IPS DF 4.7 (cell line): ENCODE measurements around the gene SMPD1.

Experiments
- DNase-seq: peaks from one replicate; pipeline ENCODE4 v3.0.0-alpha.2; 2013; ENCODE audit warnings: low spot score; ENCODE audit errors: extremely low read depth

SMPD1 gene

GRCh38 chr11:6414874-6415328 lies 24.6 kb downstream of the SMPD1 start:
- no peak for DNase-seq

GRCh38 chr11:6415797-6416196 lies 25.5 kb downstream of the SMPD1 start:
- DNase-seq = no peak

GRCh38 chr11:6417907-6418556 lies 27.8 kb downstream of the SMPD1 start:
- no peak for DNase-seq

DNA sequence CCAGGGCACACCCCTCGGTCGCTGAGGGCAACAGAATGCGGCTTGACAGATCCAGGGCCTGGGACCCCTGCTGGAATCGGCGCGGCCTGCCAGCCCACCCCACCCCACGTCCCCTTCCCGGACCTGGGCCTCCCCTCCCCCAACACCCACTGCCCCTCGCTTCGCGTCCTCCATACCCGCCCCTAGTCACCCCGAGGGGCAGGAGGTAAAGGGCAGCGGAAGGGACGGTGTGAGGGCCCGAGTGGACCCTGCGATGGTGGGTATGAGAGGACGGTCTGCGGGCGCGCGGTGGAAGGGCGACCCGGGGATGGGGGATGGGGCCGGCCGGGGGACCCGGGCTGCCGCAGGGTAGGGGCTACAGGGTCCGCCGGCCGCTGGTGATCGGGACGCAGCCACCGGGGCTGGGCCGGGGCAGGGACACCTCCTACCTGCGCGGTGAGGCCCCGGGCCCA lies 28.3 kb downstream of the SMPD1 start:
- no peak for DNase-seq

GRCh38 chr11:6419009-6419631 lies 28.8 kb downstream of the SMPD1 start, which contains the start of gene APBB1:
Gene APBB1 (minus strand): TSS chr11:6419094. CDS start chr11:6411347, 7,747 bp downstream.
- no peak for DNase-seq

GRCh38 chr11:6420677-6421076 lies 30.4 kb downstream of the SMPD1 start:
- DNase-seq = no peak

DNA sequence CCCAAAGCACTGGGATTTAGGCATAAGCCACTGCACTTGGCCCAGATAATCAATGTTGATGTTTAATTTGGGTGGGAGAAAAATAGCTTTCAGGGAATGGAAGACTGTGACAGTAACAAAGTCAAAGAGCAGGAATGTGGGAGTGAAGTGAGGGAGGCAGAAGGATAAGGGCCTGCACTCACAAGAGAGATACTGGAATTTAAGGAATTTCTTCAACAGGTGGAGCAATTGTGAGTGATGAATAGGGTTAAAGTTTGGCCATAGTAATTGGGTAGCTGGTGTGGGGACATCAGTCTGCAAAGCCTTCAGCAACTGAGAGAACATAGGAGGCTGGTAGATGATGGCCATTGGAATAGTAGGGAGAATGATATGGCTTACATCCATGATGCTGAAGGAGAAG lies 37.2 kb downstream of the SMPD1 start:
- DNase-seq = no peak

DNA sequence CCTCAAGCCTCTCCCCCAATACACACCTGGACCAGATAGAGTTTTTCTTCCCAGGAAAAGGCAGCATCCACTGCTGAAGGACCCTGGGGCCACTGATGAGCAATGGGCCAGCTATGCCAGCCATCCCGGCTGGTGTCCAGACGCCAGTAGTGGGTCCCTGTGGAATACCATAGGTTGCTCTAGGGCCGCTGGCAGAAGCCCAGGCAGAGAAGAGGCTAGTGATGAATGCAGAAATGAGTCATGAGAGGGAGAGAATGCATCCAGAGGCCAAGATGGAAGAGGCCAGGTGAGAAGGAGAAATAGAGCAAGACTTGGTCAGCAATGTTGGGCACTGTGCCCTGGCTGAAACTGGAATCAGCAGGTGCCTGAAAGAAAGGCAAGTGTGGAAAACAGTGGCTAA lies 41.6 kb downstream of the SMPD1 start:
- no peak for DNase-seq

DNA sequence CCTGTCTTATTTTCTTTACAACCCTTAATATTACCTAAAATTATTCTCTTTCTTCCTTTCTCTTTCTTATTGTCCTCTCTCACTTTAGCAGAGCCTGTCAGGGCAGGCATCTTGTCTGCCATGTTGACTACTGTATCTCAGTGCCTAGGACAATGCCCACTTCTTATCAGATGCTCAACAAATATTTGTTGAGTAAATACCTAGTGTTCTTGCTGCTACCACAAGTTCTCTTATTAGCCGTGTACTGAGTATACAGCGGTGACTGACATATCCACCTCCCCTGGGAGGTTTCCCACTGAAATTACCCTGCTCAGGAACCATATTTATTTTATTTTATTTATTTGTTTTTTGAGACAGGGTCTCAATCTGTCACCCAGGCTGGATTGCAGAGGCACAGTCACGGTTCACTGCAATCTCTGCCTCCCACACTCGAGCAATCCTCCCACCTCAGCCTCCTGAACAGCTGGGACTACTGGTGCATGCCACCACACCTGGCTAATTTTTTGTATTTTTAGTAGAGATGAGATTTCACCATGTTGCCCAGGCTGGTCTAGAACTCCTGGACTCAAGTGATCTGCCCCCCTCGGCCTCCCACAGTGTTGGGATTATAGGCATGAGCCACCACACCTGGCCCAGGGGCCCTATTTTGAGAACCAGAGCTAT lies 43.9 kb downstream of the SMPD1 start:
- no peak for DNase-seq

DNA sequence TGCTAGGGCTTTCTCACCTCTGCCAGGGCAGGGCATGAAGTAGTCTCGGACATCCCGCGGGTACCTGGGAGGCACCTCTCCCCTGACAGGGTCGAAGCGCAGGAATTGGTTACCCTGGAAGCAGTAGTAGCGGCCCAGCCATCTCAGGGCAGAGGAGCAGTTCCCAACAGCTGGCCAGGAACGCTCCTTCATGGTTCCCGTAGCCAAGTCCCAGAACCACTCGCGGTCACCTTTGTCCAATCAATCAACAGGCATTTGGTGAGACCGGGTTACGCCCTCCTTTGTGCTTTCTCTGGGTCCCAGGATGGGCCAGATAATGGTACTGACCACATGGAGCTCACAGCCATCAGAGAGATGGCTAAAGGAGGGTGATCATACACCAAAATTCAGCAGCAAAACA lies 47.1 kb downstream of the SMPD1 start:
- no peak for DNase-seq

DNA sequence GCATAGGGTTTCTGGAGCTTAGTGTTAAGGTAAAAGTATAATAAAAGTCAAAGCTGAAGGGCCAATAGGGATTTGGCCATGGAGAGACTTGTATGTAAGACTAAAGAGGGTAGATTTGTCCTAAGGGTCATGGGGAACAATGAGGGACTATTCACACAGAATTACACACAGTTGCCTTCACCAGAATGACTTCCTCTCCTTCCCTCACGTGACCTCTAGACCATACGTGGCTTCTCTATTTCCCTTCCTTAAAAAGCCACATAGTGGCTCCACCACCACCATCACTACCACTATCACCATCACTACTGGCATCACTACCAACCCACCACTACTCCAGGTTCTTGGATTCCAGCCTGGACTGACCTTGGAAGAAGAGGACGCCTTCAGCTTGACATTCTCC lies 47.7 kb downstream of the SMPD1 start:
- no peak for DNase-seq

GRCh38 chr11:6438979-6439571 lies 48.8 kb downstream of the SMPD1 start:
- peak; percentile 44 for DNase-seq

DNA sequence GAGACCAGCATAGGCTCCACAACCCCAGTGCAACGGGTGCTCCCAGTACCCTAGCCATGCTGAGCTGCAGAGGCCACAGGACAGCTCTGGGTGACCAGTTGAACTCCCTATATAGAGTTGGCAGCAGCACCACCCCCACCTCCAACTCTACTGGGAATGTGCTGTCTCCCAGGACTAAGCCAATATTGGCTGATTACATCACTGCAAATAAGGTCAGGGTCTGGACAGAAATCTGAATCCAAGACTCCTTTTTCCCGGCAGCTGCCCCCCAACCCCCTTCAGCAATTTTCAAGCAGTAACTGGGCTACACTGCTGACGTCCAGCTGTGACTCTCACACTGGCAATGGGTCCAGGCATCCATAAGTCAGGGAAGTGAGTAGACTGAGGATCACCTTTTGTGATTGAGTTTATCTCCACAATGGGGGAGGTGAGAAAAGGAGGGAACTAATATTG lies 50.7 kb downstream of the SMPD1 start, which contains the start of gene HPX:
Gene HPX, minus strand, starts transcription at position 82 of the 453 bp plus-strand sequence. Its CDS starts 24 bp downstream, at position 58.
- no peak for DNase-seq

DNA sequence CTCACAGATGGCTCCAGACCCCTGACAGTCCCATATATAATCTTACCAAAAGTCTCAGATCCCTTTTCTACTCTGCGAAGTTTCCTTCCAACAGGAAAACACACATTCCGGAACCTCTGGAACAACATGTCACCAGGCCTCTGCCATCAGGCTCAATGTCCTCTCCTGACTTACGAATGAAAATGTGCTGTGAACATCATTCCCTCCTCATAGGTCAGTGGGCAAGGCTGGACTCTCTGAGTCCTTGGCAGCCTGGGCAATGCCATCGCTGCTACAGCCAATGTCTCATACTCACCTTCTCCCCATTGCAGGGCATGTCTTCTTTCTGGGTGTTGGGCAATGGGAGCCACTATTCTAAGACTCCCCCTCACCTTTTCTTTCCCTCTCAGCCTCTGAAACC lies 52.2 kb downstream of the SMPD1 start:
- DNase-seq = no peak

- no peak for DNase-seq
Measured at GRCh38 chr11:6443269-6444003, 53.2 kb downstream of the SMPD1 start.
